GM23248 (cell line): ENCODE results near the gene INTS4. TPM values are rescaled to one million over a fixed set of nuclear protein-coding genes. Genes with fewer than 3 reads are reported as not detected.

Experiments used
- DNase-seq: peaks from one replicate; pipeline ENCODE4 v3.0.0-alpha.2; 2015
- H2AFZ ChIP-seq: fragments of 200-600 bp; sonication (generic); 2 replicates; pipeline ENCODE4 v1.6.1; 2016; ENCODE audit warnings: antibody characterized with exemption
- H3F3A ChIP-seq: fragments of 200-600 bp; sonication (generic); 2 replicates; pipeline ENCODE4 v1.6.1; 2016; ENCODE audit warnings: mild to moderate bottlenecking, antibody characterized with exemption, mixed run types; ENCODE audit not compliant: insufficient read depth
- H3K27ac ChIP-seq: fragments of 200-600 bp; sonication (generic); 2 replicates; pipeline ENCODE4 v1.5.1; 2016; ENCODE audit warnings: mild to moderate bottlenecking
- H3K27me3 ChIP-seq: fragments of 200-600 bp; sonication (generic); replicated peaks from 2 replicates; pipeline ENCODE4 v1.6.1; 2016; ENCODE audit warnings: mild to moderate bottlenecking; ENCODE audit not compliant: insufficient read depth
- H3K36me3 ChIP-seq: fragments of 200-600 bp; sonication (generic); 2 replicates; pipeline ENCODE4 v1.6.1; 2016; ENCODE audit warnings: low read depth, mild to moderate bottlenecking
- H3K4me1 ChIP-seq: fragments of 200-600 bp; sonication (generic); 2 replicates; pipeline ENCODE4 v1.6.1; 2016; ENCODE audit warnings: mild to moderate bottlenecking; ENCODE audit not compliant: insufficient read depth
- H3K4me2 ChIP-seq: fragments of 200-600 bp; sonication (generic); one replicate; pipeline ENCODE4 v1.6.1; 2016; ENCODE audit warnings: mild to moderate bottlenecking; ENCODE audit not compliant: unreplicated experiment
- H3K4me3 ChIP-seq: fragments of 200-600 bp; sonication (generic); 2 replicates; pipeline ENCODE4 v1.5.1; 2016; ENCODE audit warnings: mild to moderate bottlenecking
- H3K79me2 ChIP-seq: fragments of 200-600 bp; sonication (generic); 2 replicates; pipeline ENCODE4 v1.6.1; 2016; ENCODE audit warnings: mild to moderate bottlenecking; ENCODE audit not compliant: insufficient read depth
- H3K9ac ChIP-seq: fragments of 200-600 bp; sonication (generic); 2 replicates; pipeline ENCODE4 v1.6.1; 2016; ENCODE audit warnings: mild to moderate bottlenecking
- H3K9me2 ChIP-seq: fragments of 200-600 bp; sonication (generic); 2 replicates; pipeline ENCODE4 v1.6.1; 2016; ENCODE audit warnings: mixed run types, mild to moderate bottlenecking, moderate library complexity; ENCODE audit not compliant: insufficient read depth
- H3K9me3 ChIP-seq: fragments of 200-600 bp; sonication (generic); one replicate; pipeline ENCODE4 v1.6.1; 2017; ENCODE audit warnings: low read depth
- H4K20me1 ChIP-seq: fragments of 200-600 bp; sonication (generic); 2 replicates; pipeline ENCODE4 v1.6.0; 2016; ENCODE audit not compliant: insufficient read depth
- EZH2 ChIP-seq: fragments of 200-600 bp; sonication (generic); IDR thresholded peaks from 2 replicates; pipeline ENCODE4 v1.6.1; 2018; ENCODE audit warnings: antibody characterized with exemption, mild to moderate bottlenecking; ENCODE audit not compliant: insufficient read depth, poor library complexity, severe bottlenecking
- EZH2phosphoT487 ChIP-seq: fragments of 200-600 bp; sonication (generic); IDR thresholded peaks from 2 replicates; pipeline ENCODE4 v1.6.1; 2018; ENCODE audit warnings: antibody characterized with exemption, moderate library complexity, mild to moderate bottlenecking, low read depth; ENCODE audit not compliant: insufficient read depth
- WGBS, 2 experiments: methylation state at CpG; one replicate each; pipeline ENCODE4 v1.1.6; 2015 to 2017; ENCODE audit warnings: low lambda C conversion rate in 2 of 2, low coverage in 1 of 2; ENCODE audit errors: missing lambda C conversion rate in 2 of 2; 5-methylcytosine and 5-hydroxymethylcytosine counted together
- in situ Hi-C: fragments of 300-500 bp; cut with MboI; formaldehyde crosslinking; loops from 2 replicates; pipeline ENCODE4 v1.15.0; 2020
- polyA plus RNA-seq: library from polyadenylated mRNA; unstranded; fragments of >200 nt; fragmentation: Nextera tagmentation; extraction: Ambion mirVana; gene quantifications from 2 replicates; pipeline ENCODE4 v1.2.1, GENCODE V29; 2016
- total RNA-seq: library from RNA; depleted of rRNA; stranded (reverse); fragments of >200 nt; shearing (Covaris generic); gene quantifications from 2 replicates; pipeline ENCODE4 v1.2.3, GENCODE V29; 2014

The INTS4 gene
- total and polyA plus RNA-seq, 2 experiments from 2014 or later: 25.8 to 29.3 TPM

- DNase-seq: no peak
- no peaks in the 10 kb centered on the region for H3K9me3 ChIP-seq
- no peak overlapping the region for H3K4me3 ChIP-seq
- H3K27ac ChIP-seq: no peak overlapping the region
- no peaks in the 10 kb centered on the region for H3K79me2 ChIP-seq
- H3K4me2 ChIP-seq: no peak overlapping the region
- H3K4me1 ChIP-seq: no peaks in the 10 kb centered on the region
- 79 to 83% methylated on average over 6 of the region's 6 CpGs for WGBS, 2 experiments
- TF ChIP-seq EZH2phosphoT487 (no peak), EZH2 (no peak)
- in situ Hi-C loops: no loop called here
- no peaks in the 10 kb centered on the region for H3K36me3 ChIP-seq
- H3F3A ChIP-seq: no peaks in the 10 kb centered on the region
- H4K20me1 ChIP-seq: no peaks in the 10 kb centered on the region
- no peaks in the 10 kb centered on the region for H3K9me2 ChIP-seq
- no peak overlapping the region for H2AFZ ChIP-seq
- no peaks in the 10 kb centered on the region for H3K27me3 ChIP-seq
- no peak overlapping the region for H3K9ac ChIP-seq
Measured at GRCh38 chr11:78010755-78011154, 16.3 kb upstream of the INTS4 start.

GRCh38 chr11:78010304-78010703 lies 15.8 kb upstream of the INTS4 start:
- WGBS, 2 experiments: 95 to 100% methylated on average over 1 of the region's 1 CpG
- in situ Hi-C loops: no loop called here
- DNase-seq: no peak

GRCh38 chr11:78009062-78009461 lies 14.6 kb upstream of the INTS4 start:
- H3K27ac ChIP-seq: no peak overlapping the region
- no peaks in the 10 kb centered on the region for H3K27me3 ChIP-seq
- H3K9me2 ChIP-seq: no peaks in the 10 kb centered on the region
- H3F3A ChIP-seq: no peaks in the 10 kb centered on the region
- TF ChIP-seq EZH2phosphoT487 (no peak), EZH2 (no peak)
- no peak overlapping the region for H3K9ac ChIP-seq
- no peaks in the 10 kb centered on the region for H4K20me1 ChIP-seq
- no peaks in the 10 kb centered on the region for H3K36me3 ChIP-seq
- no peak overlapping the region for H3K4me2 ChIP-seq
- no peak overlapping the region for H2AFZ ChIP-seq
- H3K79me2 ChIP-seq: no peaks in the 10 kb centered on the region
- H3K9me3 ChIP-seq: no peaks in the 10 kb centered on the region
- no peak for DNase-seq
- WGBS, 2 experiments: 61 to 89% methylated on average over 2 of the region's 2 CpGs
- no peak overlapping the region for H3K4me3 ChIP-seq
- in situ Hi-C loops: no loop called here
- no peaks in the 10 kb centered on the region for H3K4me1 ChIP-seq

More at GRCh38 chr11:78010304-78010703, 15.8 kb upstream of the INTS4 start:
- Histone ChIP-seq H3K27ac (no peak overlapping the region), H3K9ac (no peak overlapping the region), H3K4me2 (no peak overlapping the region), H4K20me1 (no peaks in the 10 kb centered on the region), H3K79me2 (no peaks in the 10 kb centered on the region), H2AFZ (no peak overlapping the region), H3F3A (no peaks in the 10 kb centered on the region), H3K4me3 (no peak overlapping the region), H3K36me3 (no peaks in the 10 kb centered on the region), H3K9me3 (no peaks in the 10 kb centered on the region), H3K9me2 (no peaks in the 10 kb centered on the region), H3K4me1 (no peaks in the 10 kb centered on the region), H3K27me3 (no peaks in the 10 kb centered on the region)
- no peak for TF ChIP-seq EZH2
- TF ChIP-seq EZH2phosphoT487: no peak

GRCh38 chr11:78000193-78000592 lies 5.7 kb upstream of the INTS4 start:
- no peaks in the 10 kb centered on the region for H3K9me3 ChIP-seq
- no peaks in the 10 kb centered on the region for H3K79me2 ChIP-seq
- in situ Hi-C loops: no loop called here
- no peak overlapping the region for H3K9ac ChIP-seq
- no peak overlapping the region for H2AFZ ChIP-seq
- 0 out of 2 replicates have a peak, but pooled peaks cover 7% of the 10 kb centered on the region for H3K27me3 ChIP-seq
- 17 to 33% methylated on average over 1 of the region's 1 CpG for whole genome bisulfite sequencing, 2 experiments
- peaks cover 3% of the 10 kb centered on the region for H3K4me1 ChIP-seq
- H3K9me2 ChIP-seq: no peaks in the 10 kb centered on the region
- H3F3A ChIP-seq: peaks cover 6% of the 10 kb centered on the region
- H3K4me3 ChIP-seq: no peak overlapping the region
- no peak overlapping the region for H3K4me2 ChIP-seq
- peak; percentile 76 for DNase-seq
- TF ChIP-seq EZH2phosphoT487 (no peak), EZH2 (no peak)
- no peaks in the 10 kb centered on the region for H4K20me1 ChIP-seq
- no peak overlapping the region for H3K27ac ChIP-seq
- H3K36me3 ChIP-seq: no peaks in the 10 kb centered on the region
